HG03060 (cell line): ENCODE results near the gene AKNA.
A peak's percentile ranks its signal among the peaks of the same experiment; 100 is the strongest.

ENCODE experiments used
- ATAC-seq: cut with Tn5 transposase; IDR thresholded peaks from one replicate; pipeline ENCODE4 v1.9.1; 2021; ENCODE audit warnings: low read depth, moderate number of reproducible peaks; ENCODE audit not compliant: unreplicated experiment

Gene AKNA

DNA sequence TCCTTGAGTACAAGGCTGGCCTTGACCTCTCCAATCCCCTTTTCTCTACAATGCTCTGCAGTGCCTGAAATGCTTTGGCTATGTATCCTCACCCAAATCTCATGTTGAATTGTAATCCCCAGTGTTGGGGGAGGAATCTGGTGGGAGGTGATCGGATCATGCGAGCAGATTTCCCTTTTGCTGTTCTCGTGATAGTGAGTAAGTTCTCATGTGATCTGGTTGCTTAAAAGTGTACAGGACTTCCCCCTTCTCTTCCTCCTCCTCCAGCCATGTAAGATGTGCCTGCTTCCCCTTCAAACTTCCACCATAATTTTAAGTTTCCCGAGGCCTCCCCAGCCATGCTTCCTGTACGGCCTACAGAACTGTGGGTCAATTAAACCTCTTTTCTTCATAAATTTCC, 28.5 kb upstream of the AKNA start:
- ATAC-seq: no peak

DNA sequence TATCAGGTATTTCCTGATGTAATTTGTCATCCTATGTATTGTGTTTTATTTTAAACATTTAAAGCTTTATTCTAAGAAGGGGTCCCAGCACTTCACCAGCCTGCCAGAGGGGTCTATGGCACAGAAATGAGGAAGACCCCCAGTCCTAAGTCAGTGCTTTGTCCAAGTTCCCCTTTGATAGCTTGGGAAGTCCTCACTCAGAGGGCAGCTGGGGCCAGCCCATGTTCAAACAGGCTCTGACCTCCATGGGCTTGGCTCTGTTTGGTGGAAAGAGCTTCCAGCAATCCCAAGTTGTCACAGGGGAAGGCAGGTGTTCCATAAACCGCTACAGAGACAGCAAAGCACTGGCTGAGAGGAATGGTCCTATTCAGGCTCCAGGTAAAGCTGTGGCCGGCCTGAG, 26.6 kb upstream of the AKNA start:
- ATAC-seq: no peak

DNA sequence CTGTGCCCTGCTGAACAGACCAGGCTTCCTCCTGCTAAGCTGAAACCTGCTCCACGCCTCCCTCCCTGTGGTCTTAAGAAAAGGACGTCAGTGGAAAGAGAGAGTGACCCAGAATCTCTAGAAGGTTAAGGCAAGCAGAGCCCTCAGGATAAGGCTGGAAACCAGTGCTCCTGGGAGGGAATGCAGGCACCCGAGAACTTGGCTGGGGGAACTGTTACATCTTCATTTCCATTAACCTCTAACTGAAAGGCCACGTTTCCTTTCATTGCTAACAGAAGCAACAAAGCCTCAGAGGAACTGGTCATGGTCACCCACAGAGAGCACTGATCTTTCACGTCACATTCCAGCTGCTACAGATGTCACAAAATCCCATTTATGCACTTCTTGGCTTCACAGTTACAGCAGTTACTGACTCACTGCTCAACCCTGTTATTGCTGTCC, 26.1 kb upstream of the AKNA start:
- ATAC-seq: no peak

DNA sequence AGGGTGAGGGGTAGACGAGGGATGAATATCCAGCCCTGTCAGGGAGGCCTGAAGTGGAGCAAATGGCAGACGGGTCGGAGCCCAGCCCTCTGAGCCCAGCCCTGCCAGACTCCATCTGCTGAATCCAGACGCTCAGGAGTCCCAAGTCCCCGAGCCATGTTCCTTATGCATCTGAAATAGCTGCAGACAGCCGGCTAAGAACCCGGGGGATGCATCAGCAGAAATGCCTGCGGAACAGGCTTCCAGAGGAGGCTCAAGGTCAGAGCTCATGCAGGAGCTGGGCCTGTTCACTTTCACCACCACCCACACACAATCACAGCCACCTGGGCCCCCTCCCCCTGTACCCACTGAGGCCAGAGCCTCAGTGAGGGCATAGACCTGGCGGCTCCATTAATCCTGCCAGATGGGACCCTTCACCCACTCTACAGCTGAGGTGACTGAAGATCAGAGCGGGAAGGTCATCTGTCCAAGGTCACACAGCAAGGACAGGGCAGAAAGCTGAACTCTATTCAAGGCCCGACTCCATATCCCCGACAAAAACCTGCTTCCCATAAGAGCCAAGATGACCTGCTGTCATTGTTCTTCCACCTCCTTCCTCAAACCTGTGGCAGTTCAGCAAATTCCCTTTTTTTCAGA, 24.4 kb upstream of the AKNA start:
- no peak for ATAC-seq

DNA sequence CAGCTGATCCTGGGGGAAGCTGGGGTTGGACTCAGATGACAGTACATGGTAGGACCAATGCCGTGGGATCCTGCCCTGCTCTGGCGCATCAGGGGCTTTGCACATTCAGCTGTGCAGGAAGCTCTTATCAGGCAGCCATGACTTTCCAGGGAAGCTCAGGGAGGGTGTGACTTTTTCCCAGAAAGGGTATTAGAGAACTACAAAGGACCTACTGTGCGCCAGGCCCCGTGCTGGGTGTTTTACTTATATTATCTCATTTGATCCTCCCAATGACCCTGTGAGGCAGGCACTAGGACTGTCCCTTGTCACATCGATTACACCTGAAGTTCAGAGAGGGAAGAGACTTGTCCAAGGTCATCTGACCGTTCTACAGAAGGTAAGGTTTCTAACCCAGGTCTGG, 23.7 kb upstream of the AKNA start:
- no peak for ATAC-seq

DNA sequence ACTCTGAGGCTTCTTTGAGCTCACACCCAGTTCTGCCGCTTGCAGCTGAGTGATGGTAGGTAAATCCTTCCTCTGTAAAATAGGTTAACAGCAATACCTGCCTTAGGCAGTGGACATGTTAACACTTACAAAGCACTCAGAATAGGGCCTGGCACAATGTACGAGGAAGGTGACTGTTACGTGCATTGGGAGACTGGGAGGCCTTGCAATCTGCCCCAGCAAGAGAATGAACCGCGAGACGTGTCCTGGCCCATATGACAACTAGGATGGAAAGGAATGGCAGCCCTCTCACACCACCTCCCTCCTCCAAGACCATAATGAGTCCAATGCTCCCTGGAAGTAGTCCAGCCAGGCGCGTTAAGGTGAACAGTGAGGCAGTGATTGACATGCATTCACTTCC, 23.1 kb upstream of the AKNA start:
- ATAC-seq: no peak

DNA sequence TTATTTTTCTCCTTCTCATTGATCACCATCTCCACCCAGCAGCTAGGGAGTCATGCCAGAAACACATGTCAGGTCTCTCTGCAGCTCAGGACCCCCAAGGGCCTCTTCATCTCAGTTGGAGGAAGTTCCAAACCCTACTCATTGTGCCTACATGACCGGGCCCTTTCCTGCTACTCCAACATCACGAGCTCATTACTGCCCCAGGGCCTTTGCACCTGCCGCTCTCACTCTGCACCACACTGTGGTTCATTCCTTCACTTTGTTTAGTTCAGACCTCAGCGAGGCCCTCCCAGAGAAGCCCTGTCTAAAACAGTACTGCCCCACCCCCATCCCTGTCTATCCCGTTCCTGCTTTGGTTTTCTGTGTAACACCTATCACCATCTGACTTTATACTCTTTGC, 22.1 kb upstream of the AKNA start:
- no peak for ATAC-seq

DNA sequence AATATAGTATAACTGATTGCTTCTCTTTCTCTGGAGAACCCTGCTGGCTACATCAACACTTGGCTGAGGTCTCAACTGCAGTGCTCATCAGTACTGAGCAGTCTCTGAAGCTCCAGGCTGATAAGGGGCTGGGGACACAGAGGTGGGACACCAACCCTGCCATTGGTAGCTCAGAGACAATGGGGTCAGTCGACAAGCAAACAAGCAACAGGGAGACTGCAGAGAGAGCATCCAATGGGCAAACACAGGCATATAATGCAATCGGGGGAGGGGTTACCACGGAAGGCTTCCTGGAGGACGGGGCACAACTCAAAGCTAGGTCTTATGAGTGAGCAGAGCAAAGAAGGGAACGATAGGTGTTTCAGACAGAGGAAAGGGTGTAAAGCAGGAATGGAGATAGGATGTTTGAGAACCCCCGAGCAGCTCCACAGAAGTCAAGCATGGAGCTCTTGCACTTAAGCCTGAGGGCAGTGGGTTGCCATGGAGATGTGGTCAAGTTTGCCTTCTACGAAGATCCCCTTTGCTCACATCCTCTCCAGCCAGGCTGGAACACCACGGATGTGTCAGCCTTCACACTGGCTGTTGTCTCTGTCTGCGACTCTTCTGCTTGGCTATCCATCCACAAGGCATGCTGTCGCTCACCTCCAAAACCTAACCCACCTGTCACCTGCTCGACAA, 21.5 kb upstream of the AKNA start:
- no peak for ATAC-seq

DNA sequence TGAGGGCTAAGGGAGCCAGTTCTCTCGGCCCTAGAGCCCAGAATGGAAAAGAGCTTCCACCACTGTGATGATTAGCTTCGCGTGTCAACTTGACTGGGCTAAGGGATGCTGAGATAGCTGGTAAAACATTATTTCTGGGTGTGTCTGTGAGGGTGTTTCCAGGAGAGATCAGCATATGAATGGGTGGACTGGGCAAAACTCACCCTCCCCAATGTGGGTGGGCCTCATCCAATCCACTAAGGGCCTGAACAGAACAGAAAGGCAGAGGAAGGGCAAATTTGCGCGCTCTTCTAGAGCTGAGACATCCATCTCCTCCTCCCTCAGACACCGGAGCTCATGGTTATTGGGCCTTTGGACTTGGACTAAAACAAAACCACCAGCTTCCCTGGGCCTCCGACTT, 20.9 kb upstream of the AKNA start:
- no peak for ATAC-seq

DNA sequence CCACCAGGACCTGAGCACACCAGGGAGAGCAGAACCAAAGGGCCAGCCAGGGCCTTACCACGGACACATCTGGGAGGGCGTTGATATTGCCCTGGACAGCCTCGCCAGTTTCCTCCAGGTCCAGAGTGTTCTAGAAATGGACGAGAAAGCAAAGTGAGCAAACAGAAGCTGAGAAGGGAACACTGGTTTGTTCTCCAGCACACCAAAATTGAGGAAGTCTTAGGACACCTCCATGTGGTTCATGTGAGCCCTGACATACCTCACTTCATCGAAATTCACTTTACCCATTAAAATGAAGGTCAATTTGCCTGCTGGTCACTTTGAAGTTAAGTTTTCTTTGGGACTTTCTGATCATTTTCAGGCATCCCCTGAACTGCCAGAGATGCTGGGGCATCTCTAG, 20.1 kb upstream of the AKNA start:
- no peak for ATAC-seq

DNA sequence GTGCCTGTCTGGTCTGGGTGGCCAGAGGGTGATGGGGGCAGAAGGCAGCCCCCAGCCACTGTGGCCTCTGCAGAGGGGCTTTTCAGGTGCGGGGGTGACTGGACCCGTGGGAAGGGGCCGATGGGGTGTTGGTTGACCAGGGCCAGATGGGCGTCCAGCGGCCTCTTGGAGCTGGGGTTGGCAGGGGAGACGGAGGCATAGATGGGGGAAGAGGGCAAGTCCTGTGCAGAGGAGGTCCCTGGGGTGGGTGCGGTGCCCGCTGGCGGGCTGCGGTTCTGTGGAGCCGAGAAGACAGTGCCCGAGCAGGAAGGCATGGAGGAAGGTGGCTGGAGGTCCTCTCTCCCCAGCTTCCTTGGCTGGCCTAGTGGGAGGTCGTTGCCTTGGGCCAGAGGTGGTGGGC, 18.7 kb upstream of the AKNA start:
- no peak for ATAC-seq

DNA sequence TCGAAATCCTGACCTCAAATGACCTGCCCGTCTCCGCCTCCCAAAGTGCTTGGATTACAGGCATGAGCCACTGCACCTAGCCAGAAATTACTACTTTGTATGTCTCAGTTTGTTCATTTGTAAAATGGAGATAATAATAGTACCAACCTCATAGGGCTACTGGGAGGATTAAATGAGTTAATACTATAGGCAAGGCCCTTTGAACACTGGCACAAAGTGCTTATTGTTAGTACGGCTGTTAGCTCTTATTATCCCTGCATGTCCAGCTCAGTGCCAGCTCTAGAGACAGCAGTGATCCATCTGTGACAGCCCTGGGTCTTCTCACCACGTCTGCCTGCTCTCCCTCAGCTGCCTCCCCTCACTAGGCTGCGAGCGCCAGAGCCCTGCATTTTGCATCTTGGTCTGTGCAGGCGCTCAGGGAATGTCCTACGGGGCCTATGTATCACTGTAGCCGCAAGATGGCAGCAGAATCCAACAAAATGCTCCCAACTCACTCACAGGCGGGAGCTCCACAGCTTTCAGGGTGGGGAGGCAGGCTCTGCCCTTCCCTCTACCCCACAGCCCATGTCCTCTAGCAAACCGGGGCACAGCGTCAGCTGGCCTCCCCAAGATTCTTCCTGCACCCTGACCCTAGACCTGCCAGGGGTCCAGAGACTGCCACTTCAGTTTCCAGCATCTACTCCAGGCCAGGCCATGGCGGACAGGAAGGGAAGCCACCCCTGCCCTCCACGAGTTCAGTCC, 17.7 kb upstream of the AKNA start:
- ATAC-seq: peak; percentile 87

DNA sequence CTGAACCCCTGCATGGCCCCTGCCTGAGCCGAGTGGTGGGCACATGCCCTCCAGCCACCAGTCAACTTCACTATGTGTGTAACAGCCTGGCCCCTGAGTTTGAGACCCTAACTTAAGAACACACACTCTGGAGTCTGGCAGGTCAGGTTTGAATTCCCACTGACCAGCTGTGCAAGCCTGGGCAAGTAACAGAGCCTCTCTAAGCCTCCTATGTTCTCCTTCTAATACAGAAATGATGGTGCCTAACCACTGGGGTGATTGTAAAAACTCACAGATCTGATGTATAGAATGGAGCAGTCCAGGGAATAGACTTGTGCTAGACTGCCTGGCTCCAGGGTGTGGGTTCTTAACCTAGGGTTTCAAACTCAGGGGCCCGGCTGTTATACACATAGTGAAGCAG, 16.7 kb upstream of the AKNA start:
- ATAC-seq: no peak

DNA sequence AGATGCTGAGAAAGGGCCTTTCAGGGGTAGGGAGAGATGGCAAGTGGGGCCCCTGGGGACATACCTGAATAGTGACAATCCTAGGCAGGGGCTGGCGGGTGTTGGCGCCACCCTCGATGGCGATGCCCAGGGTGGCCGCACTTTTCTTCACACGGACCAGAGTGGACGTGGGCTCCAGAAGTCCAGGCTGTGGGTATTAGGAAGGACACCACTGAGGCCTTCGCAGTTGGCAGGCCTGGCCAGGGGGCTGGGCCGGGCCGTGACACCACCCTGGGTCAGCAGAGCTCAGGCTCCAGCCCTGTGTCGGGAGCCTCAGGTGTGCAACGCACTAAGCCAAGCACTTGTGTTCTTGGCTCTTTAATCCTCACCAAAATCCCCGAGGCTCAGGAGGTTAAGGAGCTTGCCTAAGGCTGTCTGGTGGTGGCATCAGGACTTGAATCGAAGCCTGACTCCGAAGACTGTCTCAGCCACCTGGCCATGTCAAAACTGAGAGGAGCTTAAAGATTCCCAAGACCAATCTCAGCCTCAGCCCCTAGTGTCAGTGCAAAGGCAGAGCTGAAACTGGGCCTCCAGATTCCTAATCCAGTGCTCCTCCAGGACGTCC, 15.5 kb upstream of the AKNA start:
- no peak for ATAC-seq

DNA sequence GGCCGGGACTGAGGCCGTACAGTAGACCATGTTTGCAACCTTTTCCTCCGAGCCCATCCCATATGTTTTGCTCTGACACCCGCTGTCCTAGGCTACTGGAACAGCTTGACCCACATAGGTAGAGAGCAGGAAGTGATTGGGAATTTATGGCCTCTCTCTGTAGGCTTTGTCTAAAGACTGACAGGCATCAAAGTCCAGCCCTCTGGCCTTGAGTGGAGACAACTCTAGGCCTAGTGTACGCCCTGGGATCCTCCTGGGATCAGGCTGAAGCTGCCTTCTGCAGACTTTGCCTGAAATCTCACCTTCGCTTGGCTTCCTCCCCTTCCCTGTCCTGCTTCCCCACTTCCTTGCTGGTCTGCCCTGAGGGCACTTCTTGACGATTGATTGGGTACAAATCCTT, 13.6 kb upstream of the AKNA start:
- ATAC-seq: no peak

DNA sequence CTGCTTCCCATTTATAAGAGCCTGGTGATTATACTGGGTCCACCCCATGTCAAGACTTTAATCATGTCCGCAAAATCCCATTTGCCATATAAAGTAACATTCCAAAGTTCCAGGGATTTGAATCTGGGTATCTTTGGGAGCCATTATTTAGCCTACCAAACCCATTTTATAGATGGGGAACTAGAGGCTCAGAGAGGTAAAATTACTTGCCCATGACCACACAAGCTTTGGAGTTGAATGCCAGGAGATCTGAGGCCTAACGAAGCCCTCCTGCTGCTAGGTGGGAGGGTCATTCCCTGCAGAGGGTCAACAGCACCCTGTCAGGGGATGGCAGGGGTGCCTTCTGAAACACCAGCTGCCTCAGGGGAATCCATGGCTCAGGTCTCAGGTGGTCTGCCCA, 13.0 kb upstream of the AKNA start:
- ATAC-seq: no peak

DNA sequence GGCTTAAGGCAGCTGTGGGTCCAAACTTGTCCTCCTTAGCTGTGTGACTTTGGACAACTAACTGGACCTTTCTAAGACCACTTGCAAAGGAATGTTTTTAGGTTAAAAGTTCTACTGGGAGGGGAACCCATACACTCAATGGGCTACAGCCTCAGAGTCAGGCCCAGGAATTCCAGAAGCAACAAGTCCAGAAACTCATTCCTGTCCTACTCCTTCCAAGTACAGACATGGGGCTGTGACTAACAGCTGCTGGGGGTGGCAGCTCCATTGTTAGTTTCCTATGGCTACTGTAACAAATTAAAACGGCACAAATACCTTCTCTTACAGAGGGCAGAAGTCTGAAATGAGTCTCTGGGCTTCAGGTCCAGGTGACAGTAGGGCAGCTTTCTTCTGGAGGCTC, 12.4 kb upstream of the AKNA start:
- ATAC-seq: no peak

DNA sequence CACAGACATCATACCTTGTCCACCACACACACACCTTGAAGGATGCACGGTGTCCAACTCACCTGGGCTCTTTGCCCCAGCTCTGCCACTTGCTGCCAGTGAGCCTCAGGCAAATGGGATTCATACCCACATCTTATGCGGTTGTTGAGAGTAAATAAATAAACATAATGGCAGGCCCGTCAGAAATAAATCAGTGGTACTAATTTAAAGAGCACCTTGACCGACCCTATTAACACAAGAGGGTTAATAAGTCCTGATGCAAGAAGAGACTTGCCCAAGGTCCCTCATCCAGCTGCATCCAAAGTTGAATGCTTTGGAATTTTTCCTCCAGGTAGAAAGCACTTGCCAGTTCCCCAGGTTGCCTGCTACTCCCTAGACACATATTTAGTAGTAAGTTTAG, 11.6 kb upstream of the AKNA start:
- ATAC-seq: no peak

DNA sequence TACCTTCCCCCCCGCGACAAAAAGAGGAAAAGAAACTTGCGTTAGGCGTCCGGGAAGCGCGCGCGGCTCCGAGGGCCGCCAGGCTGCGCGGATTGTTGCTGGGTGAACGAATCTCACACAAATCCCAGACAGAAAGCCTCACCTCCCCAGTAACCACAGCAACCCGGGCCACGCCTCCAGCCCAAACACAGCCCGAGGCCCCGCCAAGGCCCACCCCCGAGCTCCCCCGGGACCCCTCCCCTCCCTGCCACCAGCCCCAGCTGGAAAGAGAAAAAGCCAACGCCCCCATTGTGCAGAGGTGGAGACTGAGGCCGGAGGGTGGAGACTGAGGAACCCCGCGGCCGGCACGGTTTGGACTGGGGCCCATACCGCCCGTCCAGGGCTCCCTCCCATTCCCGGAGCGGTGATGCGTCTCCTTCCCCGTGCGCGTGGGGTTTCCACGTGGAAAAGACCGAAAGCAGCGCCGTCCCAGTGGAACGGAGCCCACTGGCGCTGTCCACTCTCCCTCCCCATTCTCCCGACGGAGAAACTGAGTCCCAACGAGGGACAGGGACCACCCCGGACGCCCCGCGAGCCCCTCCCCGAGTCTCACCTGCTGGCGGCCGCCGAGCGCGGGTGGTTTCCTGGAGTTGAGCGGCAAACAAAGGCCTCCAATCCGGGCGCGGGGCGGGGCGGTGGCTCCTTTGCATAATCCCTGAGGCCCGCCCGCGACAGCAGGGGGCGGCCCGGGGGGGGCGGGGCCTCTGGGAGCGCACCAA, 10.2 kb upstream of the AKNA start:
- peak; percentile 71 for ATAC-seq

DNA sequence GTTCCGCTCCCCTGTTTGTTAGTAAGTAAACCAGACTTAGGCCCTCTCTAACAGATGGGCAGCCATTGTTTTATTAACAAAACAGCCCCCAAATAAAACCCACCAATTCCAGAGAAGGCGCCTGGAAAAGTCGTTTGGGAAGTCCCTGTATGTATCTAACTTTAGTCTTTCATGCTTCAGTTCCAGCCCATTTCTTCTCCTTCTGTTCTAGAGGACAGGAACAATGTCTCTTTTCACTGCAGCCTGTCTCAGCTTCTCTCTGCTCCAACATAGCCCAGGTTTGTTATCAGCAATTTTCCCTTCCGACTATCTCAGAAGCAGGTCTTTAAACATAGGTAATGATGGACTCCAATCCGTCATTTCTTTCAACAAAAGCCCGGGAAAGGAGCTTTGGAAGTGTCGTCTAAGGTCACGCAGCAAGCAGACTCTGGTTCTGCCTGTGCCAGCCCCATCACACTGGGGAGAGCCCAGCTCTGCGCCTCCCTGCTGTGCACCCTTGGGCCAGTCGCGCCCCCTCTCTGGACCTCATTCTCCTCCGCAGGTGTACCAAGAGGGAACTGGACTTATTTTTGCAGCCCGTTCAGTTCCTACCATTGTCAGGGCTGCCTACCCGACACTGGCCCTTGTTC, 9.6 kb upstream of the AKNA start:
- ATAC-seq: no peak
